ENCODE data around the gene KCTD6.

- TF ChIP-seq CTCF (IDR thresholded peaks at IDR 0.05) = no peak
- TF ChIP-seq POLR2A (IDR thresholded peaks at IDR 0.05) = no peak
These were observed 3.2 kb downstream of the KCTD6 start for GRCh38 chr3:58495101-58495500.
